Progenitor cell of endocrine pancreas (in vitro differentiated cells): Measurements from ENCODE around the gene BIN1. TPM values are rescaled to one million over a fixed set of nuclear protein-coding genes. Genes with fewer than 3 reads are reported as not detected.

ENCODE experiments used
- DNase-seq: peaks from one replicate; pipeline ENCODE4 v3.0.0; 2021; ENCODE audit warnings: low spot score; ENCODE audit not compliant: unreplicated experiment
- H3K27ac Mint-ChIP-seq: 2 replicates; pipeline ENCODE4 v1.8.0; 2021; ENCODE audit warnings: mild to moderate bottlenecking, moderate library complexity, mixed read lengths
- H3K27me3 Mint-ChIP-seq: 2 replicates; pipeline ENCODE4 v1.8.0; 2021; ENCODE audit warnings: mixed read lengths
- H3K36me3 Mint-ChIP-seq: 2 replicates; pipeline ENCODE4 v1.8.0; 2022; ENCODE audit warnings: mixed read lengths; ENCODE audit not compliant: insufficient read depth
- H3K4me1 Mint-ChIP-seq: 2 replicates; pipeline ENCODE4 v1.8.0; 2021; ENCODE audit warnings: low read depth, mixed read lengths
- H3K4me3 Mint-ChIP-seq: 2 replicates; pipeline ENCODE4 v1.8.0; 2021; ENCODE audit warnings: low read depth, mild to moderate bottlenecking, moderate library complexity, mixed read lengths
- H3K9me3 Mint-ChIP-seq: 2 replicates; pipeline ENCODE4 v1.8.0; 2021; ENCODE audit warnings: low read depth, mixed read lengths
- CTCF ChIP-seq: fragments of 200-600 bp; sonication (generic); IDR thresholded peaks from one replicate; pipeline ENCODE4 v1.5.0; 2021; ENCODE audit warnings: antibody characterized with exemption, mild to moderate bottlenecking; ENCODE audit not compliant: unreplicated experiment
- total RNA-seq: library from RNA; stranded (reverse); gene quantifications from 2 replicates; pipeline ENCODE4 v1.2.1, GENCODE V29; 2021

Gene BIN1
- total RNA-seq, 1 donor from 2014 or later = 66.0 TPM

GRCh38 chr2:127046579-127046978 is 60.4 kb downstream of the BIN1 start:
- Mint-ChIP-seq H3K9me3 (no peaks in the 10 kb centered on the region), H3K36me3 (peaks cover 4% of the 10 kb centered on the region), H3K4me3 (no peak overlapping the region), H3K27ac (no peak overlapping the region), H3K4me1 (no peaks in the 10 kb centered on the region), H3K27me3 (no peaks in the 10 kb centered on the region)
- no peak for TF ChIP-seq CTCF
- DNase-seq = no peak

- no peak overlapping the region for H3K4me3 Mint-ChIP-seq
- H3K9me3 Mint-ChIP-seq = no peaks in the 10 kb centered on the region
- peaks cover 4% of the 10 kb centered on the region for H3K36me3 Mint-ChIP-seq
These were observed 61.0 kb downstream of the BIN1 start for GRCh38 chr2:127045792-127046501.

GRCh38 chr2:127044977-127045661 is 61.8 kb downstream of the BIN1 start:
- Mint-ChIP-seq H3K27ac (no peak overlapping the region), H3K27me3 (no peaks in the 10 kb centered on the region), H3K36me3 (peaks cover 4% of the 10 kb centered on the region), H3K9me3 (no peaks in the 10 kb centered on the region), H3K4me3 (no peak overlapping the region), H3K4me1 (no peaks in the 10 kb centered on the region)
- TF ChIP-seq CTCF = no peak
- DNase-seq = no peak

More at GRCh38 chr2:127045792-127046501, 61.0 kb downstream of the BIN1 start:
- Mint-ChIP-seq H3K4me1 (no peaks in the 10 kb centered on the region), H3K27ac (no peak overlapping the region), H3K27me3 (no peaks in the 10 kb centered on the region)
- DNase-seq = no peak
- no peak for TF ChIP-seq CTCF

GRCh38 chr2:127044165-127044718 is 62.7 kb downstream of the BIN1 start:
- H3K9me3 Mint-ChIP-seq = no peaks in the 10 kb centered on the region
- no peak for DNase-seq

More at GRCh38 chr2:127044165-127044718, 62.7 kb downstream of the BIN1 start:
- Mint-ChIP-seq H3K27ac (no peak overlapping the region), H3K4me1 (no peaks in the 10 kb centered on the region), H3K4me3 (no peak overlapping the region), H3K36me3 (peaks cover 4% of the 10 kb centered on the region), H3K27me3 (no peaks in the 10 kb centered on the region)
- TF ChIP-seq CTCF = no peak
